Psoas muscle (tissue), 8 donors: ENCODE results near the gene RAD51B. TPM values are rescaled to one million over a fixed set of nuclear protein-coding genes. Genes with fewer than 3 reads are reported as not detected.

Experiments used
- ATAC-seq, 4 donors: fragments of 200-7000 bp; cut with Tn5 transposase; one replicate each; pipeline ENCODE4 v1.9.1; 2020; ENCODE audit warnings: moderate library complexity in 3 of 4, mild to moderate bottlenecking in 2 of 4
- DNase-seq, 2 donors: peaks; one replicate each; pipeline ENCODE4 v3.0.0-alpha.2; 2020
- H3K27ac ChIP-seq: fragments of 200-600 bp; one replicate; pipeline ENCODE4 v1.8.0; 2022
- H3K27me3 ChIP-seq, 3 donors: fragments of 200-600 bp in 1 of 3; one replicate each; pipeline versions ENCODE4 v1.6.1 to v1.8.0; 2013 to 2022; ENCODE audit warnings: low read length in 2 of 3, mild to moderate bottlenecking in 2 of 3, moderate library complexity in 1 of 3; ENCODE audit not compliant: insufficient read depth in 3 of 3
- H3K36me3 ChIP-seq, 2 donors: fragments of 200-600 bp in 1 of 2; one replicate each; pipeline versions ENCODE4 v1.6.1 to v1.8.0; 2013 to 2022; ENCODE audit warnings: low read depth in 1 of 2, mild to moderate bottlenecking in 1 of 2, moderate library complexity in 1 of 2; ENCODE audit not compliant: insufficient read depth in 1 of 2
- H3K4me1 ChIP-seq: fragments of 200-600 bp; one replicate; pipeline ENCODE4 v1.8.0; 2022
- H3K4me3 ChIP-seq: fragments of 200-600 bp; one replicate; pipeline ENCODE4 v1.8.0; 2022; ENCODE audit warnings: mild to moderate bottlenecking
- H3K9me3 ChIP-seq: fragments of 200-600 bp; one replicate; pipeline ENCODE4 v1.8.0; 2022
- CTCF ChIP-seq: fragments of 200-600 bp; IDR thresholded peaks from one replicate; pipeline ENCODE4 v1.8.0; 2022; ENCODE audit warnings: antibody characterized with exemption
- WGBS, 3 donors: extraction: QIAGEN DNeasy Blood & Tissue Kit; methylation state at CpG; one replicate each; pipeline versions ENCODE4 v1.1.6 to v1.1.7; 2013; 5-methylcytosine and 5-hydroxymethylcytosine counted together
- intact Hi-C, 2 donors: fragments of 100-400 bp; cut with DNase I; formaldehyde crosslinking; loops; one replicate each; pipeline versions ENCODE4 v1.11.0 to v1.14.2; 2022
- polyA plus RNA-seq, 3 donors: library from polyadenylated mRNA; stranded (reverse); fragments of 200-250 nt; gene quantifications; one replicate each; pipeline ENCODE4 v1.2.3, GENCODE V29; 2013
- total RNA-seq, 4 donors: library from RNA; stranded (reverse); fragmentation: NEBNext Ultra II Directional in 2 of 4; extraction: Animal tissue kit (Norgen Biotek cat#: 25700) in 2 of 4; gene quantifications; one replicate each; pipeline versions ENCODE4 v1.2.1 to v1.2.4, GENCODE V29; 2021 to 2023
- donor health status: healthy with polysubstance abuse.
- donor health status: DM: no; HTN: no; CAD: no; lungs with moderate emphysema.
- donor health status: Bipolar disorder and iron deficiency.
- donor health status: healthy.
- donor health status: DM: yes; HTN: yes; CAD: no.
- donor health status: DM: no; HTN: no; CAD: no.
- donor health status: DM: no; HTN: no; CAD: no.
- donor health status: DM: yes; HTN: yes; CAD: no.

Gene RAD51B
- total and polyA plus RNA-seq, 7 donors, result 0.60 to 7.2 (median 2.2) TPM

- Histone ChIP-seq H3K36me3 (no peaks in the 10 kb centered on the region), H3K4me1 (peaks cover 16% of the 10 kb centered on the region), H3K27ac (no peak overlapping the region), H3K27me3 (no peaks in the 10 kb centered on the region), H3K9me3 (no peaks in the 10 kb centered on the region), H3K4me3 (no peak overlapping the region)
- ATAC-seq, result no peak
- DNase-seq, result no peak
- WGBS, 3 donors, result 78 to 91% (median 79%) methylated on average over 6 of the region's 6 CpGs
- TF ChIP-seq CTCF, result no peak
- intact Hi-C loops, result no loop called here
These were observed 489.3 kb downstream of the RAD51B start for GRCh38 chr14:68308726-68309520.

GRCh38 chr14:68309616-68310015 lies 490.0 kb downstream of the RAD51B start:
- Histone ChIP-seq H3K36me3 (no peaks in the 10 kb centered on the region), H3K4me3 (no peak overlapping the region), H3K27ac (no peak overlapping the region), H3K4me1 (peaks cover 16% of the 10 kb centered on the region), H3K27me3 (no peaks in the 10 kb centered on the region), H3K9me3 (no peaks in the 10 kb centered on the region)
- DNase-seq (no peak), ATAC-seq (no peak)
- intact Hi-C loops, result no loop called here
- TF ChIP-seq CTCF, result no peak
- WGBS, 3 donors, result 57 to 66% (median 63%) methylated on average over 2 of the region's 2 CpGs

GRCh38 chr14:68312300-68312699 lies 492.7 kb downstream of the RAD51B start:
- no peak for TF ChIP-seq CTCF
- Histone ChIP-seq H3K4me3 (no peak overlapping the region), H3K27ac (no peak overlapping the region), H3K9me3 (no peaks in the 10 kb centered on the region), H3K36me3 (no peaks in the 10 kb centered on the region), H3K4me1 (peaks cover 12% of the 10 kb centered on the region), H3K27me3 (no peaks in the 10 kb centered on the region)
- WGBS, 3 donors, result 94 to 97% (median 97%) methylated on average over 3 of the region's 3 CpGs
- intact Hi-C loops, result no loop called here
- DNase-seq (no peak), ATAC-seq (no peak)

- 72 to 73% (median 73%) methylated on average over 9 of the region's 9 CpGs for WGBS, 3 donors
- no peak for DNase-seq
- H3K4me1 ChIP-seq, result peaks cover 4% of the 10 kb centered on the region
- no peak overlapping the region for H3K27ac ChIP-seq
- no peak for TF ChIP-seq CTCF
- no peaks in the 10 kb centered on the region for H3K9me3 ChIP-seq
- no peak overlapping the region for H3K4me3 ChIP-seq
- no peak for ATAC-seq
- no peaks in the 10 kb centered on the region for H3K27me3 ChIP-seq
- intact Hi-C loops, result no loop called here
- H3K36me3 ChIP-seq, result no peaks in the 10 kb centered on the region
These were observed 493.5 kb downstream of the RAD51B start for GRCh38 chr14:68312884-68313610.
